Upper lobe of left lung (tissue), 4 donors: Measurements from ENCODE around the gene ZNF333.

Experiments
- POLR2AphosphoS5 ChIP-seq, 2 donors: sonication (generic); formaldehyde crosslinking; IDR thresholded peaks; one replicate each; pipeline ENCODE4 v1.5.1; 2017; ENCODE audit warnings: antibody characterized with exemption in 2 of 2
- TF ChIP-seq, protein P1 (sequence below), 6 experiments: fragments of 450-650 bp in 4 of 6; fragments of 200-600 bp in 2 of 6; sonication (generic) in 2 of 6; IDR thresholded peaks; one replicate each; pipeline ENCODE4 v1.5.1; 2016 to 2019; ENCODE audit warnings: antibody characterized with exemption in 6 of 6

DNA sequence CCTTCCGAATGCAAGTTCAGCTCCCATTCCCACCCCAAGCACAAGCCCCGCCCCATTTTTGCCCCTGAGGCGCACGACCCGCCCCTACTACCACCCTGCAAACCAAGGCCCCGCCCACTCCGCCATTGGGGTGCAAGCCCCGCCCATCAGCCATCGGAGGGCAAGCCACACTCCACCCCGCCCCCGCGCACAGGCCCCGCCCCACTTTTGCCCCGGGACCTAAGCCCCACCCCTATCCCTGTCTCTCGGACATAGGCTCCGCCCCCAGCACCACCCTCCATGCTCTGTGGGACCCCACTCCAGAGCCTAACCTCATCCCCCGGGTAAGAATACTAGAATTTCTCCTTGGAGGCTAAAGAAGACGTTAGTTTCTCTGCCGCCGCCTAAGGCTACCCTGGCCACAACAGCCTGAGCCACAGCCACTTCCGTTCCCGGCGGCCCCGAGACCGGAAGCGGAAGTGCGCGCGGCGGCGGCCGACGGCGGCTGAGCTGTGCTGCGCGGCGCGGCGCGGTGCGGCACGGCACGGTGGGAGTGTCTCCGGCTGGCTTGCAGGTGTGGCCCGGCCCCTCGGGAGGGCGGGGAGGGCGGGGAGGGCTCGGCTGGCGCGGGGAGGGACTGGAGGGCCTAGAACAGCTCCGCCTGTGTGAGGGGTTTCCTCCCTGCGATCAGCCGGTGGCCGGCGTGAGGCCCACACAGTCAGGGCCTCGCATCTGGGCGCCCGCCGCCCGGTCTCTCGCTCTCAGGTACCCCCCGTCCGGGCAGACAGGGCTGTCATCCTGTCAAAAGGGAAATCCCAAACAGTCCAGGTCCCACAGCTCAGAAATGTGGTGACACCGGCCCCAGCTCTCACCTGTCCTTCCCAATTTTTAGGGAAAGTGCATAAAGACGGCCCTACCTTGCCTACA is at the start of gene ZNF333:
- TF ChIP-seq, protein P1, sequence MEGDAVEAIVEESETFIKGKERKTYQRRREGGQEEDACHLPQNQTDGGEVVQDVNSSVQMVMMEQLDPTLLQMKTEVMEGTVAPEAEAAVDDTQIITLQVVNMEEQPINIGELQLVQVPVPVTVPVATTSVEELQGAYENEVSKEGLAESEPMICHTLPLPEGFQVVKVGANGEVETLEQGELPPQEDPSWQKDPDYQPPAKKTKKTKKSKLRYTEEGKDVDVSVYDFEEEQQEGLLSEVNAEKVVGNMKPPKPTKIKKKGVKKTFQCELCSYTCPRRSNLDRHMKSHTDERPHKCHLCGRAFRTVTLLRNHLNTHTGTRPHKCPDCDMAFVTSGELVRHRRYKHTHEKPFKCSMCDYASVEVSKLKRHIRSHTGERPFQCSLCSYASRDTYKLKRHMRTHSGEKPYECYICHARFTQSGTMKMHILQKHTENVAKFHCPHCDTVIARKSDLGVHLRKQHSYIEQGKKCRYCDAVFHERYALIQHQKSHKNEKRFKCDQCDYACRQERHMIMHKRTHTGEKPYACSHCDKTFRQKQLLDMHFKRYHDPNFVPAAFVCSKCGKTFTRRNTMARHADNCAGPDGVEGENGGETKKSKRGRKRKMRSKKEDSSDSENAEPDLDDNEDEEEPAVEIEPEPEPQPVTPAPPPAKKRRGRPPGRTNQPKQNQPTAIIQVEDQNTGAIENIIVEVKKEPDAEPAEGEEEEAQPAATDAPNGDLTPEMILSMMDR (IDR thresholded peaks at IDR 0.05): peak in 1 of 6 experiments; percentile 25
- TF ChIP-seq POLR2AphosphoS5 (IDR thresholded peaks at IDR 0.05): peak; percentile 55 to 86
